ENCODE measurements around the gene CLDN19. TPM values are rescaled to one million over a fixed set of nuclear protein-coding genes. Genes with fewer than 3 reads are reported as not detected.
A peak's percentile ranks its signal among the peaks of the same experiment; 100 is the strongest.

The CLDN19 gene
- total and polyA plus RNA-seq, 8 donors: 0.37 TPM; not detected in 7

DNA sequence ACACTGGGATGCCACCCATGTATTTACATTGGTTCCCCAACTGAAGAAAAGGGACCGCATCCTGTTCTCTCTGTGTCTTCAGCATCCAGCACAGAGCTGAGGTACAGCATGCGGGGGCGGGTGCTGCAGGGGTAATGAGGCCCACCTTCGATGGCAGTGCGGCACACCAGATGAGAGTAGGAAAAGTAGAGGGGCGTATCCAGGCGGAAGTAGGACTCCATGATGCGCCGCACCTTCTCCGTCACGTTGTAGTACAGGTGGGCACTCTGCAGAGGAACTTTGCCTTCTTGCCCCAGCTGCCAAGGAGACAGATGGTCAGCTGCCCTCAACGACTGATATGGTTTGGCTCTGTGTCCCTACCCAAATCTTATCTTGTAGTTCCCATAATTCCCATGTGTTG, 10.0 kb upstream of the CLDN19 start:
- TF ChIP-seq POLR2A (IDR thresholded peaks at IDR 0.05): no peak
- no peak for TF ChIP-seq POLR2AphosphoS5 (IDR thresholded peaks at IDR 0.05)
- TF ChIP-seq EP300 (IDR thresholded peaks at IDR 0.05): no peak
- TF ChIP-seq, protein P1, sequence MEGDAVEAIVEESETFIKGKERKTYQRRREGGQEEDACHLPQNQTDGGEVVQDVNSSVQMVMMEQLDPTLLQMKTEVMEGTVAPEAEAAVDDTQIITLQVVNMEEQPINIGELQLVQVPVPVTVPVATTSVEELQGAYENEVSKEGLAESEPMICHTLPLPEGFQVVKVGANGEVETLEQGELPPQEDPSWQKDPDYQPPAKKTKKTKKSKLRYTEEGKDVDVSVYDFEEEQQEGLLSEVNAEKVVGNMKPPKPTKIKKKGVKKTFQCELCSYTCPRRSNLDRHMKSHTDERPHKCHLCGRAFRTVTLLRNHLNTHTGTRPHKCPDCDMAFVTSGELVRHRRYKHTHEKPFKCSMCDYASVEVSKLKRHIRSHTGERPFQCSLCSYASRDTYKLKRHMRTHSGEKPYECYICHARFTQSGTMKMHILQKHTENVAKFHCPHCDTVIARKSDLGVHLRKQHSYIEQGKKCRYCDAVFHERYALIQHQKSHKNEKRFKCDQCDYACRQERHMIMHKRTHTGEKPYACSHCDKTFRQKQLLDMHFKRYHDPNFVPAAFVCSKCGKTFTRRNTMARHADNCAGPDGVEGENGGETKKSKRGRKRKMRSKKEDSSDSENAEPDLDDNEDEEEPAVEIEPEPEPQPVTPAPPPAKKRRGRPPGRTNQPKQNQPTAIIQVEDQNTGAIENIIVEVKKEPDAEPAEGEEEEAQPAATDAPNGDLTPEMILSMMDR (IDR thresholded peaks at IDR 0.05): no peak
- H3K36me3 ChIP-seq: peaks cover 31 to 87% (median 84%) of the 10 kb centered on the region in 4 donors
- H3K27me3 ChIP-seq: no peaks in the 10 kb centered on the region
- intact Hi-C loops (cut with DNase I; ENCODE audit: low total_unique reads): no loop called here
- peak in 1 of 2 donors; percentile 17 for DNase-seq
- H3K4me3 ChIP-seq: no peak overlapping the region
- H3K9me3 ChIP-seq: no peaks in the 10 kb centered on the region
- peaks cover 0 to 7% (median 2%) of the 10 kb centered on the region in 4 donors for H3K4me1 ChIP-seq
- no peak overlapping the region for H3K27ac ChIP-seq
- WGBS, 5 donors: 90 to 95% (median 94%) methylated on average over 10 to 12 of the region's 12 CpGs

DNA sequence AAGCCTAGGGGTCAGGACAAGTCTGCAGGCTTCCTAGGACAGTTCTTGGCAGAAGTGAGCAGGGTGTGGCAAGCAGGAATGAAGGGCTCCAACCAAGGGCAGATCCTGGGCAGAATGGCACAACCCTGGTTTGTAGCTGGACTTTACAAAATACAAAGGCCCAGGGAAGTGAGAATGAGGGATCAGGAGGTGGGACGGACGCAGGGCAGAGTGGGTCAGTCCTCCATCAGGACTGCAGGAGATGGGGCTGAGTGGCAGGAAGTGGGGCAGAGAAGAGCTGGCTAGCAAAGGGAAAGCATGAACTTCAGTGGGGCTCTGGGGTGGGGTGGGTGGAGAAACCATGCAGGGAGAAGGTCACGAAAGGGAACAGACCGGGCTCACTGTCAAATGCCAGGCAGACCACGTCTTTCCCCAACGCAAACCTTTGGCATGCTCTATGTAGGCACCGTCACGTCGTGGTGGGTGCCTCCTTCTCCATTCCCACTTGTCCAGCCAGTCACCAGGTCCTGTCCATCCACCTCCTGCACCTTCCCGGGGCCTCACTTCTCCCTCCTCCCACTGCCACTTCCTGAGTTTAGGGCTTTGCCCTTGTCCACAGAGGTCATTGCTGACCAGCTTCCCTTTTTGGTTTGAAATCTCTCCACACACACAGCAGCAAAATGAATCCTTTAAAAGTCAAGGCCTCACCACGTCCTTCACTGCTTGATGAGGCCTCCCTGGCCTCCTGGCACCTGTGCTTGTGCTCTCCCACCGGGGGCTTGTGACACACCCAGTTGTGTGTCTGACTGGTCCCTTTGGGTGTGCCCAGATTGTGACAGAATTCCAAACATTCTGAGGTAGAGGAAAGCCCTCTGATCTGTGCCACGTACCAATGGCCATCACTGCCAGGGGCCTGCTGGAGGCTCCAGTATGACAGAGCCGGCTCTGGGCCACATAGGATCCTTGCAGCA, 8.7 kb upstream of the CLDN19 start:
- peak in 1 of 2 donors; percentile 13 for DNase-seq
- no peak for TF ChIP-seq EP300 (IDR thresholded peaks at IDR 0.05)
- TF ChIP-seq POLR2AphosphoS5 (IDR thresholded peaks at IDR 0.05): no peak
- TF ChIP-seq, protein P1 (IDR thresholded peaks at IDR 0.05): no peak
- no peak for TF ChIP-seq POLR2A (IDR thresholded peaks at IDR 0.05)
- H3K36me3 ChIP-seq: peaks cover 20 to 74% (median 71%) of the 10 kb centered on the region in 4 donors
- no peak overlapping the region for H3K27ac ChIP-seq
- H3K4me3 ChIP-seq: no peak overlapping the region
- peaks cover 0 to 7% (median 2%) of the 10 kb centered on the region in 4 donors for H3K4me1 ChIP-seq
- WGBS, 5 donors: 79 to 86% (median 84%) methylated on average over 14 of the region's 14 CpGs
- H3K27me3 ChIP-seq: no peaks in the 10 kb centered on the region
- H3K9me3 ChIP-seq: no peaks in the 10 kb centered on the region
- intact Hi-C loops (cut with DNase I; ENCODE audit: low total_unique reads): loop anchor here (10.0 kb wide), 2 partner anchors 174 to 604 kb away; no protein-coding TSS in a partner anchor

DNA sequence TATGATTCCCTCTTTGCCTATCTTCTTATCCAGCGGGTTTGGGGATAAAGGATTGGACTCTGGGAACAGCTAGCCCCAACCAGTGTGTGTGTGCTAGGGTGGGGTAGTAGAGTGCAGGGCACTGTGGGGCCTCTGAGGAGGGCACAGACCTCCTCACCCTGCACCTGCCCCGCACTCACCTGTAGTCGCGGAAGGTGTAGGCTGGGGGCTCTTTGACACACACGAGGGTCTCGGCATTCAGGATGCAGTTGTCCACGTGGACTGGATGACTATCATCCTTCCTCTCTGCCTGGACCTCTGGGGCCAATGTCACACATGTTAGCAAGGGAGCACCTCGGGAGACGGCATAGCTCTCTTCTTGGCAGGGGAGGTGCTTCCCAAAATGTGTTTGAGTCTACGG, 8.0 kb upstream of the CLDN19 start:
- intact Hi-C loops (cut with DNase I; ENCODE audit: low total_unique reads): loop anchor here (10.0 kb wide), 2 partner anchors 173 to 603 kb away; no protein-coding TSS in a partner anchor
- H3K36me3 ChIP-seq: peaks cover 20 to 67% (median 64%) of the 10 kb centered on the region in 4 donors
- TF ChIP-seq, protein P1 (IDR thresholded peaks at IDR 0.05): no peak
- TF ChIP-seq EP300 (IDR thresholded peaks at IDR 0.05) (no peak), POLR2AphosphoS5 (IDR thresholded peaks at IDR 0.05) (no peak), POLR2A (IDR thresholded peaks at IDR 0.05) (no peak)
- H3K4me1 ChIP-seq: peaks cover 0 to under 1% (median 0%) of the 10 kb centered on the region in 4 donors
- H3K27ac ChIP-seq: no peak overlapping the region
- no peak overlapping the region for H3K4me3 ChIP-seq
- DNase-seq: no peak
- WGBS, 5 donors: 81 to 91% (median 88%) methylated on average over 4 to 10 of the region's 10 CpGs
- no peaks in the 10 kb centered on the region for H3K9me3 ChIP-seq
- H3K27me3 ChIP-seq: no peaks in the 10 kb centered on the region

GRCh38 chr1:42747125-42747524, 7.1 kb upstream of the CLDN19 start:
- no peaks in the 10 kb centered on the region for H3K9me3 ChIP-seq
- TF ChIP-seq POLR2AphosphoS5 (IDR thresholded peaks at IDR 0.05): no peak
- no peak for TF ChIP-seq POLR2A (IDR thresholded peaks at IDR 0.05)
- TF ChIP-seq, protein P1 (IDR thresholded peaks at IDR 0.05): peak in 5 of 7 experiments; percentile 32 to 68 (median 51)
- TF ChIP-seq EP300 (IDR thresholded peaks at IDR 0.05): no peak
- H3K36me3 ChIP-seq: peaks cover 14 to 58% (median 55%) of the 10 kb centered on the region in 4 donors
- no peaks in the 10 kb centered on the region for H3K4me1 ChIP-seq
- no peaks in the 10 kb centered on the region for H3K27me3 ChIP-seq
- intact Hi-C loops (cut with DNase I; ENCODE audit: low total_unique reads): loop anchor here (10.0 kb wide), 2 partner anchors 172 to 602 kb away; no protein-coding TSS in a partner anchor
- no peak overlapping the region for H3K27ac ChIP-seq
- WGBS, 5 donors: 41 to 69% (median 50%) methylated on average over 4 to 14 of the region's 14 CpGs
- peak; percentile 39 to 80 for DNase-seq
- H3K4me3 ChIP-seq: no peak overlapping the region

Data from stomach (tissue), 9 donors.